GM12873 (cell line): ENCODE data around the gene DACH1.

Experiments used
- CTCF ChIP-seq: IDR thresholded peaks from 2 replicates; pipeline ENCODE4 v1.5.1; 2012; ENCODE audit warnings: low read depth, mild to moderate bottlenecking, moderate library complexity, low read length, control low read depth; ENCODE audit not compliant: insufficient read depth; ENCODE audit errors: missing control alignments

The DACH1 gene

DNA sequence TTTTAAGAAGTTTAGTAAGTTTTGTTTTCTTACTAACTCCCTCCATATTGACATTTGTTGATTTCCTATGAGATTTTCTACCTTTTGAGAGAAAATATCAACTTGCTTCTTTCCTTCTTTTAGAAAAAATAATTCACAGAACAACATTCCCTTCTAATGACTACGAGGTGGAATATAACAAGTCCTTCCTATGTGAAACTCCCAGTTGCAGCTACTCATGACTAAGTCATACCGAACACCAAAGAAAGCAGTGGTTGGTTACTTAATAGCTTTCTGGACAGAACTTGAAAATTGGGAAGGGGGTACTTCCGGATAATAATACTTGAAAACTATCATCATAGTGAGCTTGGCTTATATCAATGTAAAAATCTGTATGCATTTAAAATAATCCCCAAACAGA lies 144.8 kb downstream of the DACH1 start:
- TF ChIP-seq CTCF, result no peak

GRCh38 chr13:71721104-71721503 lies 145.9 kb downstream of the DACH1 start:
- no peak for TF ChIP-seq CTCF

DNA sequence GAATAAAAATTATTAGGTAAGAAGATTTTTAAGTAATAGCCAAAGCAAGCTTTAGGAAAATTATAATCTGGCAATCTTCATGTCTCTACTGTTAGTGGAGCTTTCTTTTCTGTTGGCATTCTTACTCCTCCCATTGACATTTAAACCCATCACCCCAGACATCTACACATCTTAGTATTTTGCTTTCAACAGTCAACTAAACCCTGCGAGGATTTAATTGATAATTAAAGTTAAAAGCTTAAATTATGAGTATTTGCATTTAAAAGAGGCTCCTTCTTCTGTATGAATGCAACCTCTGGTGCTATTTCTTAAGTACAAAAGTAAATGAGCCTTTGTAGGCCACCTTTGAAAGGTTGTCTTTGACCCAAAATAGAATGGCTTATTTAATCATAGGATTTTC lies 148.1 kb downstream of the DACH1 start:
- no peak for TF ChIP-seq CTCF

GRCh38 chr13:71714802-71715375 lies 152.1 kb downstream of the DACH1 start:
- no peak for TF ChIP-seq CTCF

- no peak for TF ChIP-seq CTCF
These were observed 153.9 kb downstream of the DACH1 start for GRCh38 chr13:71712988-71713653.

GRCh38 chr13:71704656-71705055 lies 162.3 kb downstream of the DACH1 start:
- no peak for TF ChIP-seq CTCF

- TF ChIP-seq CTCF, result no peak
These were observed 163.9 kb downstream of the DACH1 start for GRCh38 chr13:71703138-71703537.
